H1 (cell line): ENCODE data around the gene FAM50A. TPM values are rescaled to one million over a fixed set of nuclear protein-coding genes. Genes with fewer than 3 reads are reported as not detected.

Experiments
- CTCF ChIA-PET: fragments of 300-600 bp; sonication (Branson Sonifier 250); formaldehyde crosslinking; loops from one replicate; lab custom pipeline; 2021; ENCODE audit not compliant: partially characterized antibody; lab: Charles Lee
- POLR2A ChIA-PET: fragments of 300-600 bp; sonication (Branson Sonifier 250); formaldehyde crosslinking; loops from one replicate; lab custom pipeline; 2021; ENCODE audit warnings: inconsistent platforms; ENCODE audit not compliant: partially characterized antibody; lab: Charles Lee
- DNase-seq, 2 experiments: peaks; one replicate each; pipeline versions ENCODE4 v3.0.0 to v3.0.0-alpha.2; 2010 to 2022; ENCODE audit warnings: low spot score in 2 of 2, low read depth in 1 of 2, mixed read lengths in 1 of 2
- FAIRE-seq: peaks from 2 replicates; lab custom pipeline; 2011; peaks lifted over from hg19 to GRCh38; lab: Jason Lieb, UNC
- H2AFZ ChIP-seq: 2 replicates; pipeline ENCODE4 v1.8.1; 2012; ENCODE audit warnings: low read length, inconsistent platforms
- H2AK5ac ChIP-seq: 2 replicates; pipeline ENCODE4 v1.6.1; 2013; ENCODE audit warnings: low read depth, low read length
- H2BK120ac ChIP-seq: replicated peaks from 2 replicates; pipeline ENCODE3; 2013; ENCODE audit warnings: low read depth, low read length, inconsistent platforms
- H2BK12ac ChIP-seq: 2 replicates; pipeline ENCODE4 v1.6.1; 2013; ENCODE audit warnings: low read depth, low read length
- H2BK15ac ChIP-seq: 2 replicates; pipeline ENCODE4 v1.6.1; 2013; ENCODE audit warnings: low read length
- H2BK20ac ChIP-seq: 2 replicates; pipeline ENCODE4 v1.6.1; 2013; ENCODE audit warnings: low read length
- H2BK5ac ChIP-seq: 2 replicates; pipeline ENCODE4 v1.6.1; 2013; ENCODE audit warnings: low read depth, low read length
- H3K14ac ChIP-seq: 2 replicates; pipeline ENCODE4 v1.6.1; 2013; ENCODE audit warnings: inconsistent platforms; ENCODE audit not compliant: insufficient read length
- H3K18ac ChIP-seq: 2 replicates; pipeline ENCODE4 v1.6.1; 2013; ENCODE audit warnings: low read length; ENCODE audit errors: extremely low read depth
- H3K23ac ChIP-seq: 2 replicates; pipeline ENCODE4 v1.6.1; 2013; ENCODE audit warnings: inconsistent platforms; ENCODE audit not compliant: insufficient read length
- H3K23me2 ChIP-seq: 2 replicates; pipeline ENCODE4 v1.6.1; 2013; ENCODE audit warnings: low read depth, low read length
- H3K27ac ChIP-seq: 2 replicates; pipeline ENCODE4 v1.6.1; 2011; ENCODE audit warnings: low read depth, low read length, inconsistent platforms
- H3K27me3 ChIP-seq, 4 experiments: replicated peaks in 1 of 4; 1 replicate in 1 of 4; 2 replicates in 3 of 4; pipeline versions ENCODE4 v1.6.1 to v1.8.1; 2011 to 2013; ENCODE audit warnings: low read length in 3 of 4, mild to moderate bottlenecking in 3 of 4, inconsistent platforms in 2 of 4, mixed read lengths in 2 of 4, moderate library complexity in 1 of 4; ENCODE audit not compliant: control insufficient read depth in 3 of 4, insufficient read depth in 3 of 4; ENCODE audit errors: extremely low read depth in 1 of 4
- H3K36me3 ChIP-seq, 4 experiments: 2 replicates each; pipeline versions ENCODE4 v1.6.1 to v1.8.1; 2011 to 2013; ENCODE audit warnings: mild to moderate bottlenecking in 4 of 4, low read length in 3 of 4, moderate library complexity in 2 of 4, control low read depth in 1 of 4, inconsistent platforms in 1 of 4; ENCODE audit not compliant: insufficient read depth in 4 of 4, control insufficient read depth in 2 of 4
- H3K4ac ChIP-seq: replicated peaks from 2 replicates; pipeline ENCODE3; 2013; ENCODE audit warnings: low read length, low read depth, mixed read lengths, inconsistent platforms; ENCODE audit not compliant: insufficient read length
- H3K4me1 ChIP-seq, 4 experiments: replicated peaks in 1 of 4; 1 replicate in 1 of 4; 2 replicates in 3 of 4; pipeline versions ENCODE4 v1.6.1 to v1.8.1; 2011 to 2013; ENCODE audit warnings: low read length in 3 of 4, inconsistent platforms in 2 of 4, mixed read lengths in 1 of 4; ENCODE audit not compliant: insufficient read depth in 4 of 4, control insufficient read depth in 3 of 4
- H3K4me2 ChIP-seq, 2 experiments: 2 replicates each; pipeline versions ENCODE4 v1.6.1 to v1.8.1; 2011 to 2013; ENCODE audit warnings: low read depth in 2 of 2, low read length in 2 of 2, control low read depth in 1 of 2, inconsistent platforms in 1 of 2, mild to moderate bottlenecking in 1 of 2; ENCODE audit not compliant: insufficient read depth in 1 of 2
- H3K4me3 ChIP-seq, 4 experiments: fragments of 200-600, 300-600 bp in 1 of 4; sonication (generic), shearing (Covaris generic), sonication (Bioruptor Twin) in 1 of 4; 2 replicates each; pipeline versions ENCODE4 v1.5.1 to v1.8.1; 2011 to 2016; ENCODE audit warnings: low read length in 4 of 4, low read depth in 3 of 4, control low read depth in 2 of 4, inconsistent platforms in 2 of 4, mild to moderate bottlenecking in 2 of 4, mixed read lengths in 1 of 4, moderate library complexity in 1 of 4; ENCODE audit not compliant: insufficient read depth in 2 of 4; ENCODE audit errors: extremely low read depth in 1 of 4
- H3K56ac ChIP-seq: replicated peaks from 2 replicates; pipeline ENCODE3; 2013; ENCODE audit warnings: low read depth, mild to moderate bottlenecking, mixed read lengths, low read length, inconsistent platforms; ENCODE audit not compliant: insufficient read length
- H3K79me1 ChIP-seq: 2 replicates; pipeline ENCODE4 v1.6.1; 2013; ENCODE audit warnings: low read depth, low read length, control low read depth
- H3K79me2 ChIP-seq, 2 experiments: 2 replicates each; pipeline versions ENCODE4 v1.6.1 to v1.8.1; 2012 to 2013; ENCODE audit warnings: low read length in 2 of 2, mild to moderate bottlenecking in 2 of 2, inconsistent platforms in 1 of 2; ENCODE audit not compliant: insufficient read depth in 2 of 2, control insufficient read depth in 1 of 2
- H3K9ac ChIP-seq, 4 experiments: replicated peaks in 1 of 4; 1 replicate in 1 of 4; 2 replicates in 3 of 4; pipeline versions ENCODE4 v1.6.1 to v1.8.1; 2011 to 2013; ENCODE audit warnings: low read depth in 3 of 4, low read length in 3 of 4, control low read depth in 2 of 4, mild to moderate bottlenecking in 2 of 4, moderate library complexity in 2 of 4, inconsistent platforms in 1 of 4; ENCODE audit errors: extremely low read depth in 1 of 4
- H3K9me3 ChIP-seq, 2 experiments: 2 replicates each; pipeline versions ENCODE4 v1.6.1 to v1.8.1; 2012 to 2013; ENCODE audit warnings: mild to moderate bottlenecking in 2 of 2, moderate library complexity in 2 of 2, control low read depth in 1 of 2, inconsistent platforms in 1 of 2, low read depth in 1 of 2, low read length in 1 of 2, mixed read lengths in 1 of 2; ENCODE audit not compliant: insufficient read depth in 2 of 2
- H4K20me1 ChIP-seq, 2 experiments: replicated peaks in 1 of 2; 2 replicates each; pipeline versions ENCODE3 to v1.8.1; 2011 to 2013; ENCODE audit warnings: inconsistent platforms in 2 of 2, low read length in 2 of 2, mild to moderate bottlenecking in 1 of 2; ENCODE audit not compliant: insufficient read depth in 2 of 2, control insufficient read depth in 1 of 2
- H4K5ac ChIP-seq: 2 replicates; pipeline ENCODE4 v1.6.1; 2013; ENCODE audit warnings: low read length, low read depth, mixed read lengths, inconsistent platforms; ENCODE audit not compliant: insufficient read length
- H4K8ac ChIP-seq: 2 replicates; pipeline ENCODE4 v1.8.0; 2013; ENCODE audit warnings: mild to moderate bottlenecking, moderate library complexity, low read length, inconsistent platforms; ENCODE audit not compliant: insufficient read depth; ENCODE audit errors: extremely low read depth
- H4K91ac ChIP-seq: replicated peaks from 2 replicates; pipeline ENCODE3; 2013; ENCODE audit warnings: low read length, mixed read lengths, inconsistent platforms; ENCODE audit not compliant: insufficient read length
- ATF3 ChIP-seq: IDR thresholded peaks from 2 replicates; pipeline ENCODE4 v1.6.1; 2011; ENCODE audit warnings: low read depth, mild to moderate bottlenecking, low read length; ENCODE audit not compliant: insufficient read depth
- CBX8 ChIP-seq: fragments of 300-800, 300-1000 bp; sonication (generic); IDR thresholded peaks from 2 replicates; pipeline ENCODE4 v1.7.1; 2016; ENCODE audit warnings: low read depth, low read length, borderline replicate concordance
- CHD1 ChIP-seq: IDR thresholded peaks from 2 replicates; pipeline ENCODE4 v1.6.1; 2012; ENCODE audit warnings: low read depth, low read length, improper control_type of control experiment
- GABPA ChIP-seq: IDR thresholded peaks from 2 replicates; pipeline ENCODE4 v1.6.1; 2011; ENCODE audit warnings: mild to moderate bottlenecking, low read length, moderate library complexity, borderline replicate concordance; ENCODE audit not compliant: insufficient read depth
- JUN ChIP-seq: IDR thresholded peaks from 2 replicates; pipeline ENCODE4 v1.6.1; 2011; ENCODE audit warnings: low read depth, mild to moderate bottlenecking, improper control_type of control experiment, low read length
- JUND ChIP-seq: IDR thresholded peaks from 2 replicates; pipeline ENCODE4 v1.6.1; 2011; ENCODE audit warnings: mild to moderate bottlenecking, improper control_type of control experiment, low read length
- KDM4A ChIP-seq: IDR thresholded peaks from one replicate; pipeline ENCODE4 v1.7.1; 2012; ENCODE audit warnings: low read depth, mild to moderate bottlenecking, moderate library complexity, low read length, inconsistent platforms; ENCODE audit not compliant: severe bottlenecking
- RFX5 ChIP-seq: IDR thresholded peaks from 2 replicates; pipeline ENCODE4 v1.6.1; 2011; ENCODE audit warnings: low read depth, low read length, improper control_type of control experiment, borderline replicate concordance
- SIN3A ChIP-seq, 2 experiments: IDR thresholded peaks in 1 of 2; conservative IDR thresholded peaks in 1 of 2; 2 replicates each; pipeline ENCODE4 v1.6.1; 2011 to 2012; ENCODE audit warnings: low read length in 2 of 2, improper control_type of control experiment in 1 of 2, low read depth in 1 of 2, mild to moderate bottlenecking in 1 of 2
- SIX5 ChIP-seq: IDR thresholded peaks from 2 replicates; pipeline ENCODE4 v1.6.1; 2011; ENCODE audit warnings: mild to moderate bottlenecking, low read depth, low read length
- ZNF274 ChIP-seq: IDR thresholded peaks from 2 replicates; pipeline ENCODE4 v1.7.0; 2012; ENCODE audit warnings: low read length, borderline replicate concordance; ENCODE audit errors: extremely low read depth
- WGBS, 2 experiments: shearing (Covaris generic) in 1 of 2; methylation state at CpG; one replicate each; pipeline versions ENCODE4 v1.1.6 to v1.1.7; 2013 to 2015; ENCODE audit warnings: low lambda C conversion rate in 2 of 2, mixed read lengths in 2 of 2, inconsistent platforms in 1 of 2, low coverage in 1 of 2, missing lambda C conversion rate in 1 of 2; ENCODE audit not compliant: insufficient replicate concordance in 2 of 2, insufficient coverage in 1 of 2, insufficient read length in 1 of 2; ENCODE audit errors: extremely low coverage in 1 of 2, missing lambda C conversion rate in 1 of 2; 5-methylcytosine and 5-hydroxymethylcytosine counted together
- polyA plus RNA-seq, 7 experiments: library from polyadenylated mRNA; depleted of rRNA in 3 of 7; stranded (reverse) in 5 of 7; unstranded in 2 of 7; fragments of >200 nt in 5 of 7; fragments of 200-250 nt in 2 of 7; gene quantifications; 1 replicate in 5 of 7; 2 replicates in 1 of 7; 4 replicates in 1 of 7; pipeline versions ENCODE4 v1.2.1 to v1.2.3, GENCODE V29; 2011 to 2013; ENCODE audit warnings: missing spikeins in 2 of 7, mixed read lengths in 2 of 7
- total RNA-seq: library from RNA; stranded (reverse); fragmentation: NEBNext Ultra II Directional; extraction: Animal tissue kit (Norgen Biotek cat#: 25700); gene quantifications from 2 replicates; pipeline ENCODE4 v1.2.1, GENCODE V29; 2021

The FAM50A gene
- total and polyA plus RNA-seq, 2 of the 8 experiments (the other 6 are each of a cell fraction or from before 2014, with no cell fraction given): 30.7 to 48.7 TPM

GRCh38 chrX:154409222-154409871 is 34.6 kb upstream of the FAM50A start, which contains the start of gene DNASE1L1:
Gene DNASE1L1 (minus strand): TSS chrX:154409254. CDS start chrX:154405568, 3,686 bp downstream.
- Histone ChIP-seq H3K4me2 (peak within 1 kb of the TSS; percentile 64 to 66), H2BK15ac (no peak within 1 kb of the TSS), H3K18ac (no peak within 1 kb of the TSS), H2BK20ac (no peak within 1 kb of the TSS), H3K79me2 (no peaks in the 10 kb centered on the region), H3K36me3 (peaks cover 0 to 5% (median 0%) of the 10 kb centered on the region in 4 experiments; a peak in 1 of 8 replicates), H3K4ac (no peak within 1 kb of the TSS), H3K4me1 (peaks cover 2 to 11% (median 3%) of the 10 kb centered on the region in 4 experiments; a peak in 4 of 7 replicates), H3K23ac (no peak within 1 kb of the TSS), H2AK5ac (no peak within 1 kb of the TSS), H3K9me3 (no peaks in the 10 kb centered on the region), H4K91ac (no peak within 1 kb of the TSS), H2AFZ (no peak within 1 kb of the TSS), H3K23me2 (no peaks in the 10 kb centered on the region), H2BK120ac (no peak within 1 kb of the TSS), H3K9ac (no peak within 1 kb of the TSS; a peak in 3 of 7 replicates), H2BK12ac (no peak within 1 kb of the TSS), H3K56ac (no peak within 1 kb of the TSS), H3K14ac (no peak within 1 kb of the TSS), H3K27ac (0 out of 2 replicates have a peak within 1 kb of the TSS, but pooled peaks have one; percentile 36), H4K20me1 (no peaks in the 10 kb centered on the region), H4K8ac (no peak within 1 kb of the TSS), H2BK5ac (peak within 1 kb of the TSS; percentile 32; the same call in 1 of the 2 replicates), H3K4me3 (peak within 1 kb of the TSS; percentile 7 to 52 (median 22); a peak in 6 of 8 replicates), H3K79me1 (no peaks in the 10 kb centered on the region), H4K5ac (no peak within 1 kb of the TSS), H3K27me3 (no peaks in the 10 kb centered on the region)
- TF ChIP-seq GABPA (no peak), JUN (no peak), SIN3A (conservative IDR thresholded peaks at IDR 0.05 in 1 of 2, IDR thresholded peaks at IDR 0.05 in 1 of 2; ENCODE audit: low read depth in 1 of 2, low read length in 2 of 2) (peak in 1 of 2 experiments; percentile 59; a peak in 1 of 4 replicates), JUND (peak; percentile 84), RFX5 (peak; percentile 81), SIX5 (no peak), ZNF274 (no peak), KDM4A (no peak), CBX8 (no peak), ATF3 (no peak), CHD1 (no peak)
- POLR2A ChIA-PET: interaction anchor here (0.7 to 6.4 kb wide), 8 partner anchors 10 to 440 kb away, joined by 3 to 124 read pairs (median 4); partner anchors contain the start of genes ATP6AP1, EMD, RPL10 and SLC10A3
- 34% methylated on average over 13 of the region's 26 CpGs; no CpG with 5 or more reads in 1 of the 2 experiments for WGBS, 2 experiments
- CTCF ChIA-PET: interaction anchor here (0.7 to 2.3 kb wide), 5 partner anchors 11 to 486 kb away, joined by 3 to 10 read pairs (median 3); partner anchors contain the start of genes FLNA and RPL10
- FAIRE-seq (peak; percentile 57), DNase-seq (peak; percentile 81 to 87)
